Measurements from ENCODE around the gene DPEP3.
"Not testable (repeated sequence)": the region's sequence is repeated elsewhere in the genome, so short reads cannot be mapped to it uniquely, and the experiment has no call there.

Gene DPEP3

GRCh38 chr16:67943619-67944504 lies 36.4 kb downstream of the DPEP3 start, which contains the start of gene LCAT:
Gene LCAT (minus strand): TSS chr16:67944120. CDS start chr16:67944101, 19 bp downstream.
- DNase-seq = no peak

GRCh38 chr16:67943256-67943618 lies 37.1 kb downstream of the DPEP3 start:
- DNase-seq = no peak

GRCh38 chr16:67942510-67943255 lies 37.6 kb downstream of the DPEP3 start:
- no peak for DNase-seq

- peak; percentile 34 to 37 for DNase-seq
Observed at GRCh38 chr16:67942200-67942509, 38.1 kb downstream of the DPEP3 start.

GRCh38 chr16:67941469-67942199 lies 38.7 kb downstream of the DPEP3 start:
- no peak for DNase-seq

- DNase-seq = no peak
Observed at GRCh38 chr16:67940446-67941089, 39.7 kb downstream of the DPEP3 start.

- DNase-seq = peak; percentile 27 to 43
Observed at GRCh38 chr16:67939507-67940445, 40.5 kb downstream of the DPEP3 start.

GRCh38 chr16:67937713-67938112 lies 42.6 kb downstream of the DPEP3 start:
- not testable (repeated sequence) for DNase-seq

GRCh38 chr16:67936880-67937605 lies 43.3 kb downstream of the DPEP3 start:
- DNase-seq = peak; percentile 83 to 85

- DNase-seq = no peak
Observed at GRCh38 chr16:67936124-67936879, 44.0 kb downstream of the DPEP3 start, which contains the start of gene PSMB10. Gene PSMB10 (minus strand): TSS chr16:67936850. CDS start chr16:67936749, 101 bp downstream.

- DNase-seq = peak; percentile 96 to 97
Observed at GRCh38 chr16:67935402-67936123, 44.7 kb downstream of the DPEP3 start.

- no peak for DNase-seq
Observed at GRCh38 chr16:67935101-67935401, 45.2 kb downstream of the DPEP3 start.

- DNase-seq = no peak
Observed at GRCh38 chr16:67934306-67935100, 45.8 kb downstream of the DPEP3 start.

GRCh38 chr16:67933805-67934204 lies 46.5 kb downstream of the DPEP3 start:
- DNase-seq = no peak

GRCh38 chr16:67932462-67932840 lies 47.8 kb downstream of the DPEP3 start:
- DNase-seq = no peak

- no peak for DNase-seq
Observed at GRCh38 chr16:67931712-67932461, 48.4 kb downstream of the DPEP3 start, which contains the start of gene CTRL. Gene CTRL (minus strand): TSS chr16:67931862. CDS start chr16:67931852, 10 bp downstream.

- no peak for DNase-seq
Observed at GRCh38 chr16:67930678-67931211, 49.6 kb downstream of the DPEP3 start.

GRCh38 chr16:67930191-67930590 lies 50.1 kb downstream of the DPEP3 start:
- DNase-seq = no peak

Data from CD4-positive, alpha-beta T cell treated with Interleukin-4 for 1 hour (primary cell).